CD4-positive, alpha-beta T cell treated with Interferon alpha-2 for 1 hour (primary cell): Measurements from ENCODE around the gene SRSF2.
A peak's percentile ranks its signal among the peaks of the same experiment; 100 is the strongest.
"Not testable (repeated sequence)": the region's sequence is repeated elsewhere in the genome, so short reads cannot be mapped to it uniquely, and the experiment has no call there.

Source experiments
- DNase-seq, 2 donors: peaks; one replicate each; pipeline ENCODE4 v3.0.0-alpha.2; 2020 to 2022

The SRSF2 gene

GRCh38 chr17:76737676-76738467 is 741 bp upstream of the SRSF2 start, which contains the start of gene MFSD11:
Gene MFSD11 (plus strand): TSS chr17:76738119. CDS start chr17:76738353, 234 bp downstream.
- peak; percentile 91 to 93 for DNase-seq

DNA sequence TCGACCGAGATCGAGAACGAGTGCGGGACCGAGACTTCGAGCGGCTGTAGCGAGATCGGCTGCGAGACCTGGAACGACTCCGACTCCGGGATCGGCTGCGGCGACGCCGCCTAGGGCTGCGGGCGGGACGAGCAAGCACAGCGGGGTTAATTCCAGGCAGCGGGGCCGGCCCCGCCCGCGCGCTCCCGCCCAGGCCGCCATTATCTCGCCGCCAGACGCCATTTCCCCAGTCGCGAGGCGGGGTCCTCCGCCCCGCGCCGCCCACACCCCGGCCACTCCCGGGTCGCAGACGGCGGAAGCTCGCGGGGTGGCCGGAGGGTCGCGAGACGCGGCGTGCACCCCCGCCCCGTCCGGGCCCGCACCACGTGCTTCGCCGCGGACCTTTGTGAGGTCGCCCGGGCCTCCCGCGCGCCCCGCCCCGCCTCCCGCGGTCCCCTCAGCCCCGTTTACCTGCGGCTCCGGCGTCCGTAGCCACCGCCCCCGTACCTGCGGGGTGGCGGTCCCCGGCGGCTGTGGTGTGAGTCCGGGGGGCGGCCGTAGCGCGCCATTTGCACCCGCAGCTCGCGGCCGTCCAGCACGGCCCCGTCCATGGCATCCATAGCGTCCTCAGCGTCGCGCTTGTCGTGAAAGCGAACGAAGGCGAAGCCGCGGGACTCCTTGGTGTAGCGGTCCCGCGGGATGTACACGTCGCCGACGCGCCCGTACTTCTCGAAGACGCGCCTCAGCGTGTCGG is 616 bp downstream of the SRSF2 start:
- peak; percentile 69 to 78 for DNase-seq

DNA sequence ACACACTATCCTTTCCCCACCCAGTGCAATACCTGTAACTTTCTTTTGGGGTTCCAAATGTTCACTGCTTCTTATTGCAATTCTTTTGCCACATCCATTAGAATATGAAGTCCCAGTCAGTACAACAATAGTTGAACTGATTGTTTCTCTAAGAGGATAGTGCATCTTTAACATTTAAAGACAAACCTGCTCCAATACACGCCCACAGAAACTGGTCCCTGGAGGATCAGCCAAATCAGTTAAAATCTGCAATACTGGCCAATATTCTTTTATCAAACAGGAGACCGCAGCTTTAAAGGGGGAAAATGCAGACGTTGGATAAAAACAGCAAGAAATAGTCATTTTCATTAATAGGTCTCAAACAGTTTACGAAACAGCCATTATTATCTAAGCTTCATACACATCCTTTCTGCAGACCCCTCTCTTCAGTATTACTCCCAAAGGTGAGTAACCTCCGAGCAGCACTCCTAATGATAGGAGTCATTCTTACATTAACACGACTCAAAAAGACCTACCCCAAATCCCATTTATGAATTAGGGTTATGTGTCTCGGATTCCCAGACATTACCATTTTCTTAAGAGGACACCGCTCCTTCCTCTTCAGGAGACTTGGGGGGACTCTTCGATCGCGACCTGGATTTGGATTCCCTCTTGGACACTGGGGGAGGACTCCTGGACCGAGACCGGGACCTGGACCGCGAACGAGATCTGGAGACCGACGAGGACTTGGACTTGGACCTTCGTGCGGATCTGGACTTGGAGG is 1.4 kb downstream of the SRSF2 start:
- peak in 1 of 2 donors; percentile 21 for DNase-seq

GRCh38 chr17:76735006-76735405 is 2.1 kb downstream of the SRSF2 start:
- DNase-seq: peak in 1 of 2 donors; percentile 58

DNA sequence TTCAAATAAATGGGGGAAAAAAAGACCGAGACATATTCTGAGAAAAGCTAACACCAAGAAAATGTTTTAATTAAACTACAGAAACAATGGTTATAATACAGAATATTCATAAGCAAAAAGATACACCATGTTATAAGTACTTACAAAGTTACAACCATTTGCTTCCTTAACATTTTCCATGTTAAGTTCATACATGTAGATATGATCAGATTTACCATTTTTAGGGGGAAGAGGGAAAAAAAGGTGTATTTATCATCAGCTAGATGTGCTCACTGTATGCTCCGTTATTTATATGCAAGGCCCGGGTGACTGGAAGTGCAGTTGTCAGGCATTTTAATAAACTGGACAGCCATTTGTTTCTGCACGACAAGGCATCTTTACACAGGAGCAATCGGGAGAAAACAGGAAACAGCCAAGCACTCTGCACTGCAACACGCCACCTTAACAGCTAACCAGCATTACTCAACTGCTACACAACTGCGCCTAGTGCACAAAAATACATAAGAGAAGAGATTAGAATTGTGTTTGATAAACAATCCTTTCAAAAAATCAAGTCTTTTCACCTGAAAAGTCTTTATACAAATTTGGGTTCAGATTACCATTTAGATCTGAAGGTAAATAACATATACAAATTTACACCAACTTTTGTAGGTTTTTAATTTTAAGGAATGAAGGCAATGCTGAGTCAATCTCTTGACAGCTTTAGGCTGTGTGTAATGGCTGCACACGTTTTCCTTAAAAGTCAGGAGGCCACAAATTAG is 2.9 kb downstream of the SRSF2 start:
- DNase-seq: peak in 1 of 2 donors; percentile 33

GRCh38 chr17:76733618-76733957 is 3.5 kb downstream of the SRSF2 start:
- peak in 1 of 2 donors; percentile 14 for DNase-seq

GRCh38 chr17:76732734-76733617 is 4.2 kb downstream of the SRSF2 start:
- peak in 1 of 2 donors; percentile 17 for DNase-seq

DNA sequence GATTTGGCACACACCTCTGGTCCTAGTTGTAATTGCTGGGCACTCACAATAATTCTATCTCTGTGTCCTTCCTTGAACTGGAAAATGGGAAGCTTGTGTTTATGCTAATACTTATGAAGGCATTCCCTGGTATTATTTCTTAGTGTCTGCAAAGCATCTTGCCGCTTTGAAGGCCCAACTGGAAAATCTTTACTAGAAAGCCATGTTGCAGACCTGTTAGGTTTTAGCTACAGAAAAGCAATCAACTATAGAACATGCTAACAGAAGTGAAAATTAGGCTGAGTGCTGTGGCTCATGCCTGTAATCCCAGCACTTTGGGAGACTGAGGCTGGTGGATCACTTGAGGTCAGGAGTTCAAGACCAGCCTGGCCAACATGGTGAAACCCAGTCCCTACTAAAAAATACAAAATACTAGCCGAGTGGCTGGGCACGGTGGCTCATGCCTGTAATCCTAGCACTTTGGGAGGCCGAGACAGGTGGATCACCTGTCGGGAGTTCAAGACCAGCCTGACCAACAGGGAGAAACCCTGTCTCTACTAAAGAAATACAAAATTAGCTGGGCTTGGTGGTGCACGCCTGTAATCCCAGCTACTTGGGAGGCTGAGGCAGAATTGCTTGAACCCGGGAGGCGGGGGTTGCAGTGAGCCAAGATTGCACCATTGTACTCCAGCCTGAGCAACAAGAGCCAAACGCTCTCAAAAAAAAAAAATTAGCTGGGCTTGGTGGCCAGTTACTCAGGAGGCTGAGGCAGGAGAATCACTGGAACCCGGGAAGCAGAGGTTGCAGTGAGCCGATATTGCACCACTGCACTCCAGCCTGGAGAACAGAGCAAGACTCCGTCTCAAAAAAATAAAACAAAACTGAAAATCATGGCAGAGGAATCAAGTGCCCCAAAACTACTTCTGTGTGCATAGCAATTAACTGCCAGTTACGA is 5.1 kb downstream of the SRSF2 start:
- peak in 1 of 2 donors; percentile 14 for DNase-seq

- peak in 1 of 2 donors; percentile 46 for DNase-seq
These were observed 9.2 kb downstream of the SRSF2 start for GRCh38 chr17:76727745-76728456.

DNA sequence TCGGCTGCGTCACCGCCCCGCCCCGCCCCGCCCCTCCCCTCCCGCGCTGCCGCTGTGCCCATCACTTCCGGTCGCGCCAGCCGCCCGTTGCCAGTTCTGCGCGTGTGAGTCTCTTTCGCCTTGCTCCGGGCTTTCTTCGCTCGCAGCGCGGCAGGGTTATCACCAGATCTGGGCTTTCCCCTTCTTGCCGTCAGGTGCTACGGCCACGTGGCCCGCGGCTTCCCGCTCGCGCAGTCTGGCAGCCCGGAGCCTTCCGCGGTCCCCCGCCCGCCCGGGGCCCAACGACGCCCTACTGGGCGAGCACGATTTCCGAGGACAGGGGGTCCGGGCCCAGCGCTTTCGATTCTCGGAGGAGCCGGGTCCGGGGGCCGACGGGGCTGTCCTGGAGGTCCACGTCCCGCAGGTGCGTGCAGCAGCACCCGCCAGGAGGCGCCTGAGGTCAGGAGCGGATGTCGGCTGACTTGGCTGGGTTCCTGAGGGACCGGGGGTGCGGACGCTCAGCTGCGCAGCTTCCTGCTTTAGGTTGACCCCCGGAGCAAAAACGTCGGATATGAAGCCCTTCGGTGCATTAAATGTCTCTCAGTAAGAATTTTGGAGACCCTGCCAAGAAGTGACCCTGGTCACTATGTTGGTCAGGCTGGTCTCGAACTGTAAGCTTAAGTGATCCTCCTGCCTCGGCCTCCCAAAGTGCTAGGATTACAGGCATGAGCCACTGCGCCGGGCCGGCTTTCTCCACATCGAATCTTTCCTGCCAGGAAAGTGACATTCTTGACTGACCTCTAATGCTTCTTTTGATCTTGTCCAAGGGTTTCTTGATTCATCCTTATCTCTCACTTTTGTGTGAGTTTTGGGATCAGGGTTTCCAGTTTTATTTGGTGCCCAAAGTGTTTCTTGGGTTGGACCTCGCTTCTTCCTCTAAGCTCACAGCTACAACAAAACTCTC is 10.1 kb downstream of the SRSF2 start, which contains the start of gene METTL23:
TSS of gene METTL23 (plus strand) at position 64 of the 943 bp plus-strand sequence. CDS start 2,872 bp downstream, outside the sequence.
- no peak for DNase-seq

GRCh38 chr17:76726231-76726775 is 10.8 kb downstream of the SRSF2 start, which contains the start of gene JMJD6:
Gene JMJD6 (minus strand): TSS chr17:76726606. CDS start chr17:76726475, 131 bp downstream.
- DNase-seq: peak; percentile 96 to 97

DNA sequence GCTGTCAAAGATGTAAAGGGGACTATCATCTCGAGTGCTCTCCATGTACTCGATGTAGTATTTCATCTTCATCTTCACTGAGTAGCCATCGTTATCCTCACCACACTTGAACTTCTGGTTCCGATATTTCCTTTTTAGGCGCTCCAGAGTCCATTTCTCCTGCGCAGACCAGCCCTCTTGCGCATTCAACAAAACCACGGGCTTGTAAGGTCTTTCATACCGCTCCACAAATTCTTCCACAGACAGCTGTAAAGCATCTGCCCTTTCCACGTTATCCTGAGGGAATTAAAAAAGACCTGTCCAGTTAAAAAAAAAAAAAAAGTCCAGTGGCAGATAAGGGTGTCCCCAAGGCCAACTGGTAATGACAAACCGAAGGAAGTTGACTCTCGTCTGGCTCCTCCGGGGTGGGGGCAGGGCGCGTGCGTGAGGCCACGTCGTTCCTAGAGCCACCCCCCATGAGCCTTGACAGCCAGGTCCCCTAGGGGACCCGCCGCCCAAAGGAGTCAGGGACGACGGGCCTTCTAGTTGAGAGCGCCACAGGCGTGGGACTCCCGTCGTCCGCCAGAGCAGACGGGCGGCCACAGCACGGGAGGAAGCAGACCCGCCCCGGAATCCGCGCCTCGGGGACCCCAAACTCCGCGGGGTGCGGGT is 11.4 kb downstream of the SRSF2 start:
- DNase-seq: peak; percentile 72 to 74

GRCh38 chr17:76723812-76724211 is 13.3 kb downstream of the SRSF2 start:
- no peak for DNase-seq

DNA sequence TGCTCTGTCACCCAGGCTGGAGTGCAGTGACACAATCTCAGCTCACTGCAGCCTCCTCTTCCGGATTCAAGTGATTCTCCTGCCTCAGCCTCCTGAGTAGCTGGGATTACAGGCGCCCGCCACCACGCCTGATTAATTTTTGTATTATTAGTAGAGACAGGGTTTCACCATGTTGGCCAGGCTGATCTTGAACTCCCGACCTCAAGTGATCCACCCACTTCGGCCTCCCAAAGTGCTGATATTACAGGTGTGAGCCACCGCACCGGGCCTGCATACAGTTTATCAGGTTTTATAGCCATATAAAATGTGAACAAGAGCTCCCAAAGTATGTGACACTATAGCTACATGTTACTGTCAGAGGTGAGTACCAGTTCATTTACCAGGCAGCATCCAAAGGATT is 14.2 kb downstream of the SRSF2 start:
- not testable (repeated sequence) for DNase-seq

GRCh38 chr17:76722279-76722678 is 14.9 kb downstream of the SRSF2 start:
- DNase-seq: no peak

DNA sequence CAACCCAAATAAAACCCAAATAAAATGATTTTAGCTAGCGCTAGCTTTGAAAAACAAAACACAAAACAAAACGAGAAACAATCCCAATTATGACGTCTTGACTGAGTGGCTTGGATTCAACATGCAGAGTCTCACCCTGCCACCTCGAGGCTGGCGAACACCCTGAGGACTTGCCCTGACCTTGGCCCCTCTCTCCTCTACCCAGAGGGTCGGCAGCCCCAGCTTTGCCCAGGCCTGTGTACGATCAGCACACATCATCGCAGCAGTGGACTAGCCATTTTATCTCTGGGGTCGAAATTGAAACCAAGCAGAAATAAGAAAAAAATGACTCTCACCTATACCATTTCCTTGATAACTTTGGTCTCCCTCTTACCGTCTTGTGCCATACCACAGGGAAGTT is 15.7 kb downstream of the SRSF2 start:
- DNase-seq: no peak

GRCh38 chr17:76720941-76721340 is 16.2 kb downstream of the SRSF2 start:
- DNase-seq: no peak
